Measurements from ENCODE around the gene PDE7B.

DNA sequence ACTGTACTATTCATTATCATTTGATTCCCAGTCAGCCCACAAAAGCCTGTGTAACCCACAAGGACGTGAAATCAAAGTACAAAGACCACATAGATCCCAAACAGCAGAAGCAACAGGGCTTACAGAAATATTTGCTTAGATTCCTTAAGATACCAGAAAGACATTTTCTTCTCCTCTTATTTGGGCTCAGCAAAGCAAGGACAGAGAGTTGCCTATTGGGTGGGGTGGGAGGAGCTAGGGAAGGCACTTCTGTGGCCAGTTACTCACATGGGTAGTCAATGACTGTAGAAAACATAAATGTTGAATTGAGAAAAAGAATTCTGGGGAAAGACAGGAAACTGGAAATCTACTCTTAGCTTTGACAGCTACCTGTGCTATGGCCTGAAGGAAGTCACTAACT is 19.8 kb downstream of the PDE7B start:
- TF ChIP-seq, protein P1, sequence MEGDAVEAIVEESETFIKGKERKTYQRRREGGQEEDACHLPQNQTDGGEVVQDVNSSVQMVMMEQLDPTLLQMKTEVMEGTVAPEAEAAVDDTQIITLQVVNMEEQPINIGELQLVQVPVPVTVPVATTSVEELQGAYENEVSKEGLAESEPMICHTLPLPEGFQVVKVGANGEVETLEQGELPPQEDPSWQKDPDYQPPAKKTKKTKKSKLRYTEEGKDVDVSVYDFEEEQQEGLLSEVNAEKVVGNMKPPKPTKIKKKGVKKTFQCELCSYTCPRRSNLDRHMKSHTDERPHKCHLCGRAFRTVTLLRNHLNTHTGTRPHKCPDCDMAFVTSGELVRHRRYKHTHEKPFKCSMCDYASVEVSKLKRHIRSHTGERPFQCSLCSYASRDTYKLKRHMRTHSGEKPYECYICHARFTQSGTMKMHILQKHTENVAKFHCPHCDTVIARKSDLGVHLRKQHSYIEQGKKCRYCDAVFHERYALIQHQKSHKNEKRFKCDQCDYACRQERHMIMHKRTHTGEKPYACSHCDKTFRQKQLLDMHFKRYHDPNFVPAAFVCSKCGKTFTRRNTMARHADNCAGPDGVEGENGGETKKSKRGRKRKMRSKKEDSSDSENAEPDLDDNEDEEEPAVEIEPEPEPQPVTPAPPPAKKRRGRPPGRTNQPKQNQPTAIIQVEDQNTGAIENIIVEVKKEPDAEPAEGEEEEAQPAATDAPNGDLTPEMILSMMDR (conservative IDR thresholded peaks at IDR 0.05; ENCODE audit: low read length): no peak
- TF ChIP-seq EZH2phosphoT487 (IDR thresholded peaks at IDR 0.05; ENCODE audit: borderline replicate concordance, low read depth, low read length): no peak

Data from OCI-LY7 (cell line).